Liver (tissue), 3 donors: Measurements from ENCODE around the gene OGA.

Source experiments
- ATF3 ChIP-seq: IDR thresholded peaks from 2 replicates; pipeline ENCODE4 v1.6.1; 2016; ENCODE audit warnings: antibody characterized with exemption
- CTCF ChIP-seq: fragments of 150-350 bp; IDR thresholded peaks from 2 replicates; pipeline ENCODE4 v1.5.1; 2017; ENCODE audit warnings: improper control_type of control experiment, low read depth, low read length; ENCODE audit not compliant: missing input control
- GABPA ChIP-seq, 2 donors: IDR thresholded peaks in 1 of 2; conservative IDR thresholded peaks in 1 of 2; 2 replicates each; pipeline ENCODE4 v1.6.1; 2016; ENCODE audit warnings: antibody characterized with exemption in 2 of 2, mild to moderate bottlenecking in 1 of 2, moderate library complexity in 1 of 2
- HNF4G ChIP-seq: IDR thresholded peaks from 2 replicates; pipeline ENCODE4 v1.6.1; 2016; ENCODE audit warnings: antibody characterized with exemption
- TAF1 ChIP-seq: conservative IDR thresholded peaks from 2 replicates; pipeline ENCODE4 v1.6.1; 2016; ENCODE audit warnings: antibody characterized with exemption, mild to moderate bottlenecking
- YY1 ChIP-seq: IDR thresholded peaks from 2 replicates; pipeline ENCODE4 v1.6.1; 2016; ENCODE audit warnings: antibody characterized with exemption, mild to moderate bottlenecking
- ZBTB33 ChIP-seq: IDR thresholded peaks from 2 replicates; pipeline ENCODE4 v1.6.1; 2016; ENCODE audit warnings: antibody characterized with exemption
- donor health status: healthy.
- donor health status: healthy.

GRCh38 chr10:101850749-101851148 lies 32.5 kb upstream of the OGA start:
- no peak for TF ChIP-seq CTCF
- TF ChIP-seq ATF3, result no peak
- TF ChIP-seq HNF4G, result no peak
- no peak for TF ChIP-seq GABPA (IDR thresholded peaks at IDR 0.05 in 1 of 2, conservative IDR thresholded peaks at IDR 0.05 in 1 of 2)
- TF ChIP-seq YY1, result no peak
- TF ChIP-seq TAF1, result no peak
- TF ChIP-seq ZBTB33, result no peak
